IMR-90 (cell line): Measurements from ENCODE around the gene CPEB1. TPM values are rescaled to one million over a fixed set of nuclear protein-coding genes. Genes with fewer than 3 reads are reported as not detected.

Experiments used
- ATAC-seq: fragments of 200-7000 bp; cut with Tn5 transposase; 2 replicates; pipeline ENCODE4 v1.9.1; 2020; ENCODE audit warnings: low read depth, mild to moderate bottlenecking, moderate library complexity
- BruUV-seq: library from RNA; stranded (reverse); fragments of 400-500 nt; replicated peaks from 2 replicates; lab custom pipeline; 2021; lab: Mats Ljungman, UMichigan
- CTCF ChIA-PET: fragments of 300-600 bp; formaldehyde crosslinking; extraction: SDS; loops from one replicate; lab custom pipeline; 2021; ENCODE audit warnings: antibody characterized with exemption; lab: Yijun Ruan, JAX
- POLR2A ChIA-PET: fragments of 300-600 bp; sonication (Branson Sonifier 250); formaldehyde crosslinking; loops from one replicate; lab custom pipeline; 2022; ENCODE audit warnings: antibody characterized with exemption; ENCODE audit not compliant: unreplicated experiment; lab: Charles Lee
- DNase-seq: peaks from one replicate; pipeline ENCODE4 v3.0.0; 2013
- H2AFZ ChIP-seq: replicated peaks from 2 replicates; pipeline ENCODE3; 2013; ENCODE audit warnings: low read length, mild to moderate bottlenecking; ENCODE audit not compliant: poor library complexity
- H2AK5ac ChIP-seq: 2 replicates; pipeline ENCODE4 v1.6.1; 2013; ENCODE audit warnings: low read depth, low read length, inconsistent platforms
- H2AK9ac ChIP-seq: replicated peaks from 2 replicates; pipeline ENCODE3; 2013; ENCODE audit warnings: mild to moderate bottlenecking, low read depth, low read length, moderate library complexity; ENCODE audit not compliant: poor library complexity
- H2BK120ac ChIP-seq: 2 replicates; pipeline ENCODE4 v1.6.1; 2013; ENCODE audit warnings: low read depth, low read length, inconsistent platforms
- H2BK15ac ChIP-seq: 3 replicates; pipeline ENCODE4 v1.6.1; 2013; ENCODE audit warnings: low read depth, low read length, inconsistent platforms
- H2BK20ac ChIP-seq: 2 replicates; pipeline ENCODE4 v1.6.1; 2013; ENCODE audit warnings: low read depth, mild to moderate bottlenecking, inconsistent platforms, low read length, moderate library complexity
- H2BK5ac ChIP-seq: 2 replicates; pipeline ENCODE4 v1.6.1; 2013; ENCODE audit warnings: mild to moderate bottlenecking, low read depth, low read length, inconsistent platforms; ENCODE audit not compliant: poor library complexity, severe bottlenecking
- H3K14ac ChIP-seq: replicated peaks from 2 replicates; pipeline ENCODE4 v1.6.1; 2013; ENCODE audit warnings: low read depth, low read length, inconsistent platforms
- H3K18ac ChIP-seq: 2 replicates; pipeline ENCODE4 v1.6.1; 2013; ENCODE audit warnings: low read depth, low read length, control low read depth
- H3K23ac ChIP-seq: 2 replicates; pipeline ENCODE4 v1.6.1; 2013; ENCODE audit warnings: low read depth, low read length, inconsistent platforms
- H3K27ac ChIP-seq: 2 replicates; pipeline ENCODE4 v1.5.1; 2013; ENCODE audit warnings: mild to moderate bottlenecking, control low read depth, low read length; ENCODE audit not compliant: insufficient read depth
- H3K27me3 ChIP-seq: 2 replicates; pipeline ENCODE4 v1.6.1; 2013; ENCODE audit warnings: low read length; ENCODE audit not compliant: control insufficient read depth, insufficient read depth
- H3K36me3 ChIP-seq: 2 replicates; pipeline ENCODE4 v1.6.1; 2013; ENCODE audit warnings: low read length, mixed read lengths; ENCODE audit not compliant: control insufficient read depth, insufficient read depth
- H3K4ac ChIP-seq: 2 replicates; pipeline ENCODE4 v1.6.1; 2013; ENCODE audit warnings: low read depth, low read length, inconsistent platforms
- H3K4me1 ChIP-seq: 2 replicates; pipeline ENCODE4 v1.6.1; 2013; ENCODE audit warnings: low read length, mixed read lengths; ENCODE audit not compliant: control insufficient read depth, insufficient read depth
- H3K4me2 ChIP-seq: 2 replicates; pipeline ENCODE4 v1.6.1; 2013; ENCODE audit warnings: low read depth, mild to moderate bottlenecking, control low read depth, low read length, moderate library complexity
- H3K4me3 ChIP-seq: 2 replicates; pipeline ENCODE4 v1.5.1; 2013; ENCODE audit warnings: low read depth, mild to moderate bottlenecking, control low read depth, low read length, moderate library complexity; ENCODE audit not compliant: insufficient read depth
- H3K56ac ChIP-seq: 2 replicates; pipeline ENCODE4 v1.6.1; 2013; ENCODE audit warnings: low read length, inconsistent platforms; ENCODE audit not compliant: insufficient read depth; ENCODE audit errors: extremely low read depth
- H3K79me1 ChIP-seq, 2 experiments: 2 replicates each; pipeline ENCODE4 v1.6.1; 2013; ENCODE audit warnings: low read length in 2 of 2, inconsistent platforms in 1 of 2, low read depth in 1 of 2
- H3K9ac ChIP-seq: 2 replicates; pipeline ENCODE4 v1.6.1; 2013; ENCODE audit warnings: low read depth, low read length, control low read depth
- H3K9me1 ChIP-seq: 2 replicates; pipeline ENCODE4 v1.6.1; 2013; ENCODE audit warnings: low read length, inconsistent platforms; ENCODE audit not compliant: insufficient read depth
- H3K9me3 ChIP-seq: 2 replicates; pipeline ENCODE4 v1.6.1; 2013; ENCODE audit warnings: low read length; ENCODE audit not compliant: control insufficient read depth, insufficient read depth
- H4K20me1 ChIP-seq: 2 replicates; pipeline ENCODE4 v1.6.1; 2013; ENCODE audit warnings: low read length, inconsistent platforms; ENCODE audit not compliant: insufficient read depth
- H4K5ac ChIP-seq: 2 replicates; pipeline ENCODE4 v1.6.1; 2013; ENCODE audit warnings: mild to moderate bottlenecking, low read depth, low read length, control low read depth
- H4K8ac ChIP-seq, 2 experiments: 2 replicates each; pipeline ENCODE4 v1.6.1; 2013; ENCODE audit warnings: low read depth in 2 of 2, low read length in 2 of 2, control low read depth in 1 of 2, inconsistent platforms in 1 of 2
- H4K91ac ChIP-seq: 2 replicates; pipeline ENCODE4 v1.6.1; 2013; ENCODE audit warnings: low read depth, low read length, inconsistent platforms; ENCODE audit not compliant: insufficient read depth
- RAD21 ChIP-seq: IDR thresholded peaks from 2 replicates; pipeline ENCODE4 v1.6.1; 2012; ENCODE audit warnings: low read length, improper control_type of control experiment
- WGBS, 2 experiments: methylation state at CpG; one replicate each; pipeline versions ENCODE4 v1.1.5 to v1.1.7; 2013; ENCODE audit warnings: missing lambda C conversion rate in 2 of 2; ENCODE audit not compliant: insufficient read length in 1 of 2; ENCODE audit errors: extremely low coverage in 2 of 2; 5-methylcytosine and 5-hydroxymethylcytosine counted together
- dilution Hi-C: fragments of 300-500 bp; cut with HindIII; formaldehyde crosslinking; loops from one replicate; pipeline ENCODE4 v1.14.3; 2018; ENCODE audit warnings: low sequenced_read_pairs; ENCODE audit not compliant: unreplicated experiment
- in situ Hi-C: fragments of 300-500 bp; cut with MboI; formaldehyde crosslinking; loops from 3 replicates; pipeline ENCODE4 v1.14.3; 2019; ENCODE audit warnings: low sequenced_read_pairs, inconsistent platforms, mixed read lengths
- intact Hi-C: fragments of 100-400 bp; cut with micrococcal nuclease; formaldehyde crosslinking; loops from 2 replicates; pipeline ENCODE4 v1.10.0; 2022
- polyA plus RNA-seq, 3 experiments: library from polyadenylated mRNA; depleted of rRNA; stranded (reverse); fragments of >200 nt; gene quantifications; 2 replicates each; pipeline ENCODE4 v1.2.3, GENCODE V29; 2012; ENCODE audit warnings: low replicate concordance in 1 of 3
- total RNA-seq: library from RNA; depleted of rRNA; stranded (reverse); fragments of >200 nt; gene quantifications from 2 replicates; pipeline ENCODE4 v1.2.3, GENCODE V29; 2012

CPEB1 gene
- total and polyA plus RNA-seq, 2 of the 4 experiments (the other 2 are of a cell fraction) = 8.9 to 12.5 TPM

DNA sequence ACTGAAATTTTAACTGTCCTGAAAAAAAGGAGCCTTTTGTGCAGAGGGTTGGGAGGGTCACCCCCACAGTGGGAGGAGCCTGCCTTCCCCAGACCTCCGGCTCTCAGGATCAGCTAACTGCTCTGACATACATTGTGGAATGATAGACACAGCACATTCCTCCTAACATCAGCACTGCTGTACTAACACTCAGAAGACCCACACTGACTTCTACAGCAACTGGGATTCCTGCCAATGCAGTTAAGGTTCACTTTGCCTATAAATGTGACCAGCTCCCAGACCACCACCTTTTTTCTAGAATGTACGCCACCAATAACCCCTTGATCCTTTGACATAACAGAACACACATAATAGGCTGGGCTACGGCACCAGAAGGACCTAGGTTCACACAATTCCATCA is 3.2 kb downstream of the CPEB1 start:
- ChIA-PET CTCF (no interaction called here), POLR2A (no interaction called here)
- no peaks in the 10 kb centered on the region for H4K20me1 ChIP-seq
- H3K18ac ChIP-seq = no peak overlapping the region
- no peak overlapping the region for H2BK120ac ChIP-seq
- H3K27ac ChIP-seq = no peak overlapping the region
- no peak overlapping the region for H2BK15ac ChIP-seq
- BruUV-seq = no TSS peak
- no peak overlapping the region for H2AK9ac ChIP-seq
- no peak for TF ChIP-seq RAD21
- in situ Hi-C loops (no loop called here), dilution Hi-C loops (no loop called here), intact Hi-C loops (loop anchor here (10.0 kb wide), 1 partner anchor 361 kb away; no protein-coding TSS in a partner anchor)
- H4K91ac ChIP-seq = no peak overlapping the region
- H3K9me3 ChIP-seq = peaks cover 2% of the 10 kb centered on the region; the same call in 1 of the 2 replicates
- no peak overlapping the region for H3K4me2 ChIP-seq
- H4K5ac ChIP-seq = no peak overlapping the region
- no peaks in the 10 kb centered on the region for H3K9me1 ChIP-seq
- H3K4me3 ChIP-seq = no peak overlapping the region
- no peak overlapping the region for H3K14ac ChIP-seq
- no peaks in the 10 kb centered on the region for H3K79me1 ChIP-seq
- no peak for DNase-seq
- H3K4me1 ChIP-seq = no peaks in the 10 kb centered on the region
- no peak overlapping the region for H2BK5ac ChIP-seq
- no peaks in the 10 kb centered on the region for H3K36me3 ChIP-seq
- H2AK5ac ChIP-seq = no peak overlapping the region
- H3K27me3 ChIP-seq = peaks cover 49% of the 10 kb centered on the region
- no peak overlapping the region for H3K56ac ChIP-seq
- no peak overlapping the region for H3K4ac ChIP-seq
- ATAC-seq = no peak
- H4K8ac ChIP-seq = no peak overlapping the region
- no peak overlapping the region for H3K23ac ChIP-seq
- no peak overlapping the region for H3K9ac ChIP-seq
- WGBS, 2 experiments = 80% methylated on average over 1 of the region's 3 CpGs; no CpG with 5 or more reads in 1 of the 2 experiments
- H2BK20ac ChIP-seq = no peak overlapping the region
- H2AFZ ChIP-seq = no peak overlapping the region
